Stimulated activated CD8-positive, alpha-beta memory T cell treated with anti-CD3 and anti-CD28 coated beads, Interleukin-4, amount 100 ng/mL, for 1 hour (primary cell): ENCODE results near the gene TNKS1BP1.

ENCODE experiments used
- DNase-seq, 2 donors: peaks; one replicate each; pipeline ENCODE4 v3.0.0-alpha.2; 2020; ENCODE audit warnings: low read depth in 2 of 2, low spot score in 1 of 2

The TNKS1BP1 gene

DNA sequence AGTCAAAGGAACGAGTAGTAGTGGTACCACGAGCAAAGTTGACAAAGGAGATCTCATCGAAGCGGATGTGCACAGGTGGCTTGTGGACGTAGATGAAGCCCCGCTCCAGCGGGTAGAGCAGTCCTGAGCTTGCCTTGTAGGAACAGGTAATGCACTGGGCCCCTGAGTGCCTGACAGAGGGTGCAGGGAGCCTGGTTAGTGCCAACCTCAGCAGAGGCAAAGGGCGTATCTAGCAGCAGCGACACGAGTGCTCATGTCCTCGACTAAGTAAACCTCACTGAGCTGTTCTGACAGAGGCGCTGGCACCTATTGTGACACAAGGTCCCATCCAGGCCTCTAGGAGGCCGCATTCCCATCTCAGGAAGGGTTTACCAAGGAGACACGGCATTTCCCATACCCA, 7.0 kb upstream of the TNKS1BP1 start:
- DNase-seq: no peak

DNA sequence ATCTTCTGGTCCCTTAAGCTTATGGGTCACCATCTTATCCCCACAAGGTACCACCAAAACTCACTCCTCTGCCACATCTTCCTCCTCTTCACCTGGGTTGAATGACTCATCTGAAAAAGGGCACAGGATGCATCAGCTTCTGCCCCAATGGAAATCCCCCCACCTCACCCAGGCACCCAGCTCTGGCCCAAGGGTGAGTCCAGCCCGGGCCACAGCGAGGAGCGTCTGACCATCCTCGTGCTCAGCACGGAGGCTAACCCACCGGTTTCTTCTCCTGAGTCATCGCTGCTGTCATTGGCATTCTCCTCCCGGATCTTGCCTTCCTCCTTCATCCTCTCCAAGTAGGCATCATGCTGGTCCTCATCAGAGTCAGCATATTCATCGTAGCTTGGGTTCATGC, 5.3 kb upstream of the TNKS1BP1 start:
- no peak for DNase-seq

GRCh38 chr11:57327721-57328120, 3.0 kb upstream of the TNKS1BP1 start:
- no peak for DNase-seq

DNA sequence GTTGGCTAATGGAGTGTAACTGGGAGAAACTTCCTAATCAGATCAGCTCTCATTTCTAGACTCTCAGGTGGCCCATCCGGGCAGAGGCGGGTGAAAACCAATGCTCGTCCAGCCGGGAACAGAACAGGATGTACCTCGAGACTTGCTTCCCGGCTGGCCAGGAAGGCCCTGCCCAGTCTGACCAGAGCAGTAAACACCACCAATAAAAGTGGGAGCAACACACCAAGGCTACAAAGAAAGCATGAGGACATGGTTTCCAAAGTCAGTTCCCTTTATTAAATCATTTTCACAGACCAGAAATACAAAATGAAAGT, 940 bp upstream of the TNKS1BP1 start:
- no peak for DNase-seq

GRCh38 chr11:57324154-57324885, 432 bp downstream of the TNKS1BP1 start:
- DNase-seq: no peak

- DNase-seq: no peak
Measured at GRCh38 chr11:57323855-57324153, 948 bp downstream of the TNKS1BP1 start.

DNA sequence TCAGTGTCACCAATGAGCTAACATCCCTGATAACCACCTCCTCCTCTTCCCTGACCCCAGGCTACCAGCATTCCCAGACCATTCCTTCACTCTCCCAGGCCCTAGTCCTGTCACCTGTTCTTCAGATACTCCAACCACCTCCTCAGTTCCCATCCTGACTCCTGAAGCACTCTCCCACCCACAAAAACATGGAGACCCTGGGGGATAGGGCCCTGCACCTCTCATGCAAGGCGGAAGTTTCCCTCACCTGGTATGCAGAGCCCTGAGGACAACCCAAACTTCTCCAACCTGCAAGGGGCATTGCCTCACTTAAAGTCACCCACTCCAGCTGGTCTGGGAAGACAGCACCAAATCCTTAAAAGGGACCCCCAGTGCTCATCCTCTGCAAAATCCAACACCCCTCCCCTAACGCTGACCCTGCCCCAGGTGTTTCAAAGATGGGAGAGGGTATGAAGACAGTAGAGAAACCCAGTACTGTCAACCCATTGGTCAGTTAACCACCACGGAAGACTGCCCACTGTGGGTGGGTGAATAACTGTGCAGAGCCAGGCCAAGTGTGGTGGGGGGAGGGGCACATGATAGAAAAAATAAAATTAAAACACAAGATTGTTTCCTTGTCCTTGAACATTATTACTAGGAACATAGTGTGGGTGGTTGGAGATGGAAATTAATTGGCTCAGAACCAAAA, 1.4 kb downstream of the TNKS1BP1 start:
- no peak for DNase-seq

DNA sequence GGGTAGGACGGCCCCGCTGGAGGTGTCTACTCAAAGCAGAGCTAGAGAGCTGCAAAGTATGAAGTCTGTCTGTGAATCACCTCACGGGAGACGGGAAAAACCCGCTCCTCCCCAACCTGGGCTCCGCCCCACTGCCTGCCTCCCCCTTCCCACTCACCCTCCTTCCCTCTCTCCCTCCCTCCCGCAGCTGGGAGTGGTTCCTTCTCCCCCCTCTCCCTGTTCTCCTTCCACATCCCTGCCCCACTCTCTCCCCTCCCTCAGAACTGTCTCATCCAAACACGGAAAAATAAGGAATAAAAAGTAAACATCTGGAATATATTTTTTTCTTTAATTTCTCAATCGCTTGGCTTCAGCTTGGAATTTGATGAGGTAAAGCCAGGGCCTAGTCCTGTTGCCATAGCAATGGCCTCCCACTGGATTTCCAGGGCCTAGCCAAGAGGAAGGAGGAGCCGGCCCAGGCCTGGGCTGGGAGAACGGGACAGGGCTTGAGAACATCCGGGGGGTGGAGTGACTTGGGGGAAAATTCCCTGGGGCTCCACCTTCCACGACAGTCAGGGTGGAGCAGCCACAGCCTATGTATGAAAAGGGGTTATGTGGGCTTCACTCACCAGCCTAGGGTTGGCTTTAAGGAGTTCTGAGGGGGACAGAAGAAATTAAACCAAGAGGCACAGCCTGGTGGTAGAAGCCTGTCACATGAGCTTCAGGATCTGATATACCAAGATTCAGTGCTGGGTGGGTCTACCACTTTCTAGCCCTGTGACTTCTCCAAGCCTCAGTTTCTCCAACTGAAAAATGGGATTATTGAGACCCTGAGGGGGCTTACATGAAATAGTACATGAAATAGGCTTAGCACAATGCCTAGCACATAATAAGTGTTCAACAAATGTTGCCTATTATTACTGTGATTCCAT, 2.2 kb downstream of the TNKS1BP1 start:
- no peak for DNase-seq

GRCh38 chr11:57321388-57322255, 3.1 kb downstream of the TNKS1BP1 start:
- DNase-seq: no peak

DNA sequence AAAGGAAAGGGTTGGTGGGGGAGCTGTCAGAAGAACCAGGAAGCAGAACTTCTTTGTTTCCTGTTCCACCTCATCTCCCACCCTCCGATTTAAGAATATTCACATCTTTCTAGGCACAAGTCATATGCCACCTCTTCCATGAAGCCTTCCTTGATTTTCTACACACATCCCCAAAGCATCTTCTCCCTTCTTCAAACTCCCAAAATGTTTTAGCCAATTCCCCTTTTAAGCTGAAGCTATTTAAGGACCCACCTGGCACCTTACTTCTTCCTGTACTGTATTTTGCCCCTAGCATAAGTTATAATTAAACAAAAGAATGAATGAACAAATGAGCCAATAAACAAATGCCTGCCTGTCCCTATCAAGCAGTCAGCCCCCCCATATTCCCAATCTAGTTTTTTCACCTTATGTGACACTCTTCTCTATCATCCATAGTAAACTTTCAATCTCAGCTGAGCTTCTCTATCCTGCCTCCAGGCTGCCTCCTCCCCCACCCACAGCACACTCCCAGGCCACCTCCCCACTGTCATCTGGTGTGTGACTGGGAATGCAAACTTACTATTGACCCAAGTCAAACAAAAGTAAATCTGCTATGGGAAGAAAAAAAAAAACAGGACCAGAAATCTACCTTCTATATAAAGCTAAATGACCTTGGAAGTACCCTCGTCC, 3.9 kb downstream of the TNKS1BP1 start:
- no peak for DNase-seq

DNA sequence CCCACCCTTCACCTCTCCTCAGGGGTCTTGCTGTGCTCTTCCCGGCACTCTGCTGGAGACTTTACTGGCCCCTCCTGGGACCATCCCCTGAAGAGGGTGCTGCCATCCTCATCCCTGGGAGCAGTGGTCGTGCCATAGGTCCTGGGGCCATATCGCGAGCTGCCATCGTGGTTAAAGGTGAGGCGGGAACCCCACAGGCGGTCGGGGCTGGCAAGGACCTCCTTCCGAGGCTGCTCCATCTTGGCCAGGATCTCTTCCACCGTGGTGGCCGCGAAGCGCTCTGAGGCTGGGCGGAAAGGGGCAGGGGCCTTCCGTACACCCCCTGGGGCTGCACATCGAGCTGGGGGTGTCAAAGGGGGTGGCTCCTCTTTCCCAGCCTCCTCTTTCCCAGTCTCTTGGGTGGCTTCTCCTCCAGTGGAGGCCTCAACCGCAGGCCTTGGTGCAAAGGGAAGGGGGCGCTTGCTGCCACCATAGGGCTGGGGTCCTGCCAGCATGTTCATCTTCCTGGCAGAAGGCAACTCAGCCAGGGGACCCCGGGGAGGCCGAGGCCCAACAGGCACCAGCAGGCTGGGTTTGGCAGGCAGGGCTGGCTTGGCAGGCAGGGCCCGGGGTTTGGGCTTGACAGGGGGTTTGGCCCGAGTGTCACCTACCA, 4.6 kb downstream of the TNKS1BP1 start:
- DNase-seq: no peak

DNA sequence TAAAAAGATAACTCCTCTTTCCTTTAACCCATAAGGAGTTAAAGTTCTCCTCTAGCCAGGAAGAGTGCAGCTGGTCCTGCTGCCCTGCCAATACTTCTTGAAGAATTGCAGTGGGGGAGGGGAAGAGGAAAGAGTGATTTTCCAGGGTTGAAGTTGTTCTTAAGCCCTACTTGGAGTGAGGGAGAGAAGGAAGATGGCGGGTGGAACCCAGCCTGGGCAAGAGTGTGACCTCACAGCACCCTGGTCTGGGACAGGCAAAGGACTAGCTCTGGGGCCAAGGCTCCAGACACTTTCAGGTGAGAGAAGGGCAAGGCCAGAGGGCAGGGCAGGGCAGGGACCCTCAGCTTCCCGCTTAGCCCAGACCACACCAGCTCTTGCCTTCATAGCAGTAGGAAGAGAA, 6.6 kb downstream of the TNKS1BP1 start:
- DNase-seq: no peak

- no peak for DNase-seq
Measured at GRCh38 chr11:57316017-57316416, 8.7 kb downstream of the TNKS1BP1 start.

DNA sequence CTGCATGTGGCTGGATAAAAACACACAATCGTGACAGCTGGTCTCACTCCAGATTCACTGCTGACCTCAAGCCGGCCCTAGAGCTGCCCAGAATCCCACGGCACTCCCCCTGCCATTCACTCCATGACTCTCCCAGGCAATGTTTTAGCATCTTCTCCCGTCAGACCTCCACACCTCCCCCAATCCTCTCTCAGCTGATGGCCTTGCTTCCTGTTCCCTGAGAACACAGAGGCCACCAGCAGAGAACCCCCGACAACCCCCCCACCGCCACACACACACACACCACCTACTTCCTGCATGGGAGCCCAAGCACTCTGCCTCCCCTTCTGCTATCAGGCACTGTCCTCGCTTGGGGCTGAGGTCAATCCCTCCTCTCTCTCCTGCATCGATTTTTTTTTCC, 9.3 kb downstream of the TNKS1BP1 start:
- no peak for DNase-seq

DNA sequence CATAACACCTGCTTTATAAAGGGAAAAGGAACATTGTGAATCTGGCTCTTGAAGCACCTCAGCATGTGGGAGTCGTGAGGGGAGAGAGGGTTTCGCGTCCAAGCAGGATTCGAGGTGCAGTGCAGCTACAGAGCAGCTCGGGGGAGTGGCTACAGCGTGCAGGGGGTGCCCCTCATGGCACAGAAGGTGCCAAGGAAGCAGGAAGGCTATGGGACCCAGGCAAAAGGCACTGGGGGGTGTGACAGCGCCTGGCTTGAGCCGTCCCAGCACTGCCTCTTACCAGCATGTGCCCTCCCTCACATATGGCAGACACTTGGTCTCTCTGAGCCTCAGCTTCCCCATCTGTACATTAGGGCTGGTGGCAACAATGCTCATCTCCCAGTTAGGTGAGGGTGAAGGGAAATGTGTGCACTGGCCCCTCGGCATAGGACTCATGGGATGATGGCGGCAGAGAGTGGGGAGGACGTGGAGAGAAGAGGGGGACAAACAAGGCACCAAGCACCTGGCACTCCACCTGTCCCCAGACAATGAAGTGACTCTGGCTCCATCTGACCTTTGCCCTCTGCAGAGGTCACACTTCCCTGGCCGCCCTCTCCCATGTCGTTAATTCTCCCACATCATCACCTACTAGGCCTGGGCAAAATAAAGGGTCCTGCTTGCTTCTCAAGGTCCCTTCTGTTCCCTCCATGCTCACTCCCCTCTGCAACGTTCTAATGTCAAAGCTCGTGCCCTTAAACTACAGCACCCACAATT, 10.4 kb downstream of the TNKS1BP1 start:
- DNase-seq: no peak

- no peak for DNase-seq
Measured at GRCh38 chr11:57313788-57314135, 11.0 kb downstream of the TNKS1BP1 start.

- DNase-seq: no peak
Measured at GRCh38 chr11:57313071-57313787, 11.5 kb downstream of the TNKS1BP1 start.

GRCh38 chr11:57312511-57313021, 12.2 kb downstream of the TNKS1BP1 start:
- DNase-seq: no peak
